Lower leg skin (tissue), 4 donors: ENCODE data around the gene CEP55. TPM values are rescaled to one million over a fixed set of nuclear protein-coding genes. Genes with fewer than 3 reads are reported as not detected.

ENCODE experiments used
- DNase-seq, 2 donors: peaks; one replicate each; pipeline ENCODE4 v3.0.0-alpha.2; 2019; ENCODE audit warnings: low spot score in 2 of 2
- H3K4me3 ChIP-seq: fragments of 200-600 bp; sonication (generic); 2 replicates; pipeline ENCODE4 v1.5.1; 2017; ENCODE audit warnings: mild to moderate bottlenecking, low read depth; ENCODE audit not compliant: poor library complexity, severe bottlenecking
- CTCF ChIP-seq, 3 donors: fragments of 450-650 bp; IDR thresholded peaks; one replicate each; pipeline ENCODE4 v1.5.1; 2016; ENCODE audit warnings: antibody characterized with exemption in 3 of 3, mild to moderate bottlenecking in 3 of 3, moderate library complexity in 2 of 3
- POLR2A ChIP-seq, 2 donors: fragments of 450-650 bp; IDR thresholded peaks; one replicate each; pipeline ENCODE4 v1.6.1; 2016 to 2017; ENCODE audit warnings: antibody characterized with exemption in 2 of 2, mild to moderate bottlenecking in 1 of 2, moderate library complexity in 1 of 2
- WGBS, 2 donors: methylation state at CpG; one replicate each; pipeline ENCODE4 v1.1.5; 2018; 5-methylcytosine and 5-hydroxymethylcytosine counted together
- intact Hi-C: fragments of 100-400 bp; cut with DNase I; formaldehyde crosslinking; loops from one replicate; pipeline ENCODE4 v1.15.0; 2023; ENCODE audit warnings: low total_unique reads
- total RNA-seq, 4 donors: library from RNA; depleted of rRNA; stranded (reverse); fragments of >200 nt; gene quantifications; one replicate each; pipeline ENCODE4 v1.1.0, GENCODE V29; 2016

The CEP55 gene
- total RNA-seq, 4 donors from 2014 or later, result 0.29 to 3.3 (median 1.7) TPM

GRCh38 chr10:93498166-93498565, 1.8 kb downstream of the CEP55 start:
- TF ChIP-seq POLR2A (IDR thresholded peaks at IDR 0.05), result no peak
- no peak for TF ChIP-seq CTCF (IDR thresholded peaks at IDR 0.05)
- H3K4me3 ChIP-seq, result no peak overlapping the region
- DNase-seq, result no peak
- WGBS, 2 donors, result 67 to 68% methylated on average over 5 of the region's 5 CpGs
- intact Hi-C loops, result no loop called here

GRCh38 chr10:93501650-93502049, 5.2 kb downstream of the CEP55 start:
- H3K4me3 ChIP-seq, result no peak overlapping the region
- intact Hi-C loops, result no loop called here
- TF ChIP-seq CTCF (IDR thresholded peaks at IDR 0.05) (no peak), POLR2A (IDR thresholded peaks at IDR 0.05) (no peak)
- no peak for DNase-seq

GRCh38 chr10:93503075-93503474, 6.7 kb downstream of the CEP55 start:
- WGBS, 2 donors, result 87 to 90% methylated on average over 6 of the region's 6 CpGs
- intact Hi-C loops, result no loop called here
- no peak overlapping the region for H3K4me3 ChIP-seq
- no peak for DNase-seq
- TF ChIP-seq CTCF (IDR thresholded peaks at IDR 0.05) (no peak), POLR2A (IDR thresholded peaks at IDR 0.05) (no peak)

GRCh38 chr10:93505075-93505474, 8.7 kb downstream of the CEP55 start:
- TF ChIP-seq CTCF (IDR thresholded peaks at IDR 0.05), result no peak
- TF ChIP-seq POLR2A (IDR thresholded peaks at IDR 0.05), result no peak
- intact Hi-C loops, result no loop called here
- no peak for DNase-seq
- WGBS, 2 donors, result 84 to 94% methylated on average over 2 of the region's 2 CpGs
- H3K4me3 ChIP-seq, result no peak overlapping the region

GRCh38 chr10:93509816-93510215, 13.4 kb downstream of the CEP55 start:
- TF ChIP-seq CTCF (IDR thresholded peaks at IDR 0.05), result no peak
- TF ChIP-seq POLR2A (IDR thresholded peaks at IDR 0.05), result no peak
- no peak overlapping the region for H3K4me3 ChIP-seq
- intact Hi-C loops, result no loop called here
- no peak for DNase-seq
- 93 to 94% methylated on average over 8 of the region's 8 CpGs for WGBS, 2 donors

- no peak for DNase-seq
- intact Hi-C loops, result no loop called here
- H3K4me3 ChIP-seq, result no peak overlapping the region
- no peak for TF ChIP-seq POLR2A (IDR thresholded peaks at IDR 0.05)
- no peak for TF ChIP-seq CTCF (IDR thresholded peaks at IDR 0.05)
- 97 to 98% methylated on average over 1 of the region's 1 CpG for WGBS, 2 donors
Observed at GRCh38 chr10:93512565-93512964, 16.2 kb downstream of the CEP55 start.
